Smooth muscle cell (in vitro differentiated cells): ENCODE data around the gene SELL. TPM values are rescaled to one million over a fixed set of nuclear protein-coding genes. Genes with fewer than 3 reads are reported as not detected.
"Not testable (repeated sequence)": the region's sequence is repeated elsewhere in the genome, so short reads cannot be mapped to it uniquely, and the experiment has no call there.

Source experiments
- DNase-seq: peaks from one replicate; lab custom pipeline; 2025; ENCODE audit not compliant: unreplicated experiment; lab: John Stamatoyannopoulos, UW
- H2AFZ ChIP-seq: fragments of 200-600 bp; sonication (generic); 2 replicates; pipeline ENCODE4 v1.6.0; 2016; ENCODE audit warnings: antibody characterized with exemption, low read depth, mild to moderate bottlenecking
- H3F3A ChIP-seq: fragments of 200-600 bp; sonication (generic); 2 replicates; pipeline ENCODE4 v1.6.0; 2017; ENCODE audit warnings: antibody characterized with exemption, low read depth
- H3K27ac ChIP-seq: fragments of 200-600 bp; sonication (generic); 2 replicates; pipeline ENCODE4 v1.5.1; 2016; ENCODE audit warnings: low read depth, mild to moderate bottlenecking
- H3K27me3 ChIP-seq: fragments of 200-600 bp; sonication (generic); 2 replicates; pipeline ENCODE4 v1.6.1; 2016; ENCODE audit warnings: low read depth, mild to moderate bottlenecking
- H3K36me3 ChIP-seq: fragments of 200-600 bp; sonication (generic); 2 replicates; pipeline ENCODE4 v1.5.1; 2016; ENCODE audit warnings: low read depth
- H3K4me1 ChIP-seq: fragments of 200-600 bp; sonication (generic); 2 replicates; pipeline ENCODE4 v1.5.1; 2016; ENCODE audit warnings: low read depth
- H3K4me2 ChIP-seq: fragments of 200-600 bp; sonication (generic); 2 replicates; pipeline ENCODE4 v1.6.0; 2016; ENCODE audit warnings: mild to moderate bottlenecking
- H3K4me3 ChIP-seq: fragments of 200-600 bp; sonication (generic); 2 replicates; pipeline ENCODE4 v1.5.1; 2016; ENCODE audit warnings: mild to moderate bottlenecking
- H3K79me2 ChIP-seq: fragments of 200-600 bp; sonication (generic); 2 replicates; pipeline ENCODE4 v1.6.0; 2016; ENCODE audit warnings: low read depth, mild to moderate bottlenecking
- H3K9ac ChIP-seq: fragments of 200-600 bp; sonication (generic); 2 replicates; pipeline ENCODE4 v1.6.0; 2016; ENCODE audit warnings: low read depth
- H3K9me3 ChIP-seq: fragments of 200-600 bp; sonication (generic); replicated peaks from 2 replicates; pipeline ENCODE4 v1.5.1; 2016; ENCODE audit warnings: low read depth
- H4K20me1 ChIP-seq: fragments of 200-600 bp; sonication (generic); 2 replicates; pipeline ENCODE4 v1.6.0; 2016; ENCODE audit warnings: low read depth
- WGBS: methylation state at CpG from one replicate; pipeline ENCODE4 v1.1.7; 2016; ENCODE audit warnings: low lambda C conversion rate; 5-methylcytosine and 5-hydroxymethylcytosine counted together
- polyA plus RNA-seq: library from polyadenylated mRNA; unstranded; fragments of >200 nt; fragmentation: Nextera tagmentation; extraction: Ambion mirVana; gene quantifications from 2 replicates; pipeline ENCODE4 v1.2.1, GENCODE V29; 2016
- total RNA-seq: library from RNA; depleted of rRNA; stranded (reverse); fragments of >200 nt; gene quantifications from 2 replicates; pipeline ENCODE4 v1.2.3, GENCODE V29; 2014
- TF ChIP-seq, protein P1 (sequence below): fragments of 200-600 bp; sonication (generic); IDR thresholded peaks from 2 replicates; pipeline ENCODE4 v1.5.1; 2017; ENCODE audit warnings: borderline replicate concordance, mild to moderate bottlenecking, antibody characterized with exemption; ENCODE audit not compliant: insufficient read depth, poor library complexity, severe bottlenecking

The SELL gene
- total and polyA plus RNA-seq, 2 experiments from 2014 or later: 0.41 to 1.4 TPM

DNA sequence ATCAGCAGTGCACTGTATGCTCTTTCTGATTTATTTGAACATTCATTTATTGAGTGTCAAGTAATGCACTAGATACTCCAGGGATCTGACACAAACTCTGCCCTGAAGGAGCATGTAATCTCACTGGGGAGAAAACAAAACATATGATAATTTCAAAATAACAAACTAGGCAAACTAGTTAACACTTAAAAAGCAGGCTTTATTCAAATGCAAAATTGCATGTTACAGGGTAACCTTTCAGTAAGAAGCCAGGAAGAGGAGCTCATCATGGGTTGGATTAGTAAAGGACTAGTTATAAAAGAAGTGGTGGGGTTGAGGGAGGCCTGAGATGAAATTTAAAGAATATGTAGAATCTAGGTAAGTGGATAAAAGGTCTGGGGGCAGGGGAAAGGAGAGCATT lies 20.9 kb downstream of the SELL start:
- no peaks in the 10 kb centered on the region for H3F3A ChIP-seq
- H3K4me1 ChIP-seq: no peaks in the 10 kb centered on the region
- no peak overlapping the region for H2AFZ ChIP-seq
- H3K79me2 ChIP-seq: no peaks in the 10 kb centered on the region
- H3K4me3 ChIP-seq: no peak overlapping the region
- H4K20me1 ChIP-seq: no peaks in the 10 kb centered on the region
- no peak for DNase-seq
- no peaks in the 10 kb centered on the region for H3K9me3 ChIP-seq
- no peaks in the 10 kb centered on the region for H3K36me3 ChIP-seq
- TF ChIP-seq, protein P1, sequence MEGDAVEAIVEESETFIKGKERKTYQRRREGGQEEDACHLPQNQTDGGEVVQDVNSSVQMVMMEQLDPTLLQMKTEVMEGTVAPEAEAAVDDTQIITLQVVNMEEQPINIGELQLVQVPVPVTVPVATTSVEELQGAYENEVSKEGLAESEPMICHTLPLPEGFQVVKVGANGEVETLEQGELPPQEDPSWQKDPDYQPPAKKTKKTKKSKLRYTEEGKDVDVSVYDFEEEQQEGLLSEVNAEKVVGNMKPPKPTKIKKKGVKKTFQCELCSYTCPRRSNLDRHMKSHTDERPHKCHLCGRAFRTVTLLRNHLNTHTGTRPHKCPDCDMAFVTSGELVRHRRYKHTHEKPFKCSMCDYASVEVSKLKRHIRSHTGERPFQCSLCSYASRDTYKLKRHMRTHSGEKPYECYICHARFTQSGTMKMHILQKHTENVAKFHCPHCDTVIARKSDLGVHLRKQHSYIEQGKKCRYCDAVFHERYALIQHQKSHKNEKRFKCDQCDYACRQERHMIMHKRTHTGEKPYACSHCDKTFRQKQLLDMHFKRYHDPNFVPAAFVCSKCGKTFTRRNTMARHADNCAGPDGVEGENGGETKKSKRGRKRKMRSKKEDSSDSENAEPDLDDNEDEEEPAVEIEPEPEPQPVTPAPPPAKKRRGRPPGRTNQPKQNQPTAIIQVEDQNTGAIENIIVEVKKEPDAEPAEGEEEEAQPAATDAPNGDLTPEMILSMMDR: no peak
- H3K9ac ChIP-seq: no peak overlapping the region
- no peak overlapping the region for H3K27ac ChIP-seq
- H3K4me2 ChIP-seq: no peak overlapping the region
- H3K27me3 ChIP-seq: no peaks in the 10 kb centered on the region

DNA sequence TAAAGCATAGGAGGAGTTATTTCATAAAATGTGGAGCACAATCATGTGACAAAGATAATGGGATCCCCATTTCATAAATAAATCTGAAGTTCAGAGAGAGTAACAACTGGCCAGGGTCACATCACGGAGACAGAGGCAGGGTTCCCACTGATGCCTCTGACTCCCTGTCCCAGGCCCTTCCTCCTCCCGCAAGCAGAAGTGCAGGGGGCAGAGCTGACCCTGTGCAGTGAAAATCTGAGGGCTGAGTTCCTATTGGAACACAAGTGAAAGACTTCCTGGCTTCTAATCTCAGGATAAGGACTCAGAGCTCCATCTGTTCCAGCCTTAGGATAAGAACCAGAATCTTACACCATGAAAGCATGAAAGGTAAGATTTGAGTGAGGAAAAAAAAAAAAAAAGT lies 22.0 kb downstream of the SELL start:
- no peak overlapping the region for H2AFZ ChIP-seq
- H3K36me3 ChIP-seq: no peaks in the 10 kb centered on the region
- DNase-seq: no peak
- no peaks in the 10 kb centered on the region for H3K4me1 ChIP-seq
- no peaks in the 10 kb centered on the region for H3K27me3 ChIP-seq
- no peak overlapping the region for H3K4me3 ChIP-seq
- TF ChIP-seq, protein P1: no peak
- 73% methylated on average over 2 of the region's 2 CpGs for WGBS
- H3K9ac ChIP-seq: no peak overlapping the region
- no peak overlapping the region for H3K4me2 ChIP-seq
- H4K20me1 ChIP-seq: no peaks in the 10 kb centered on the region
- H3F3A ChIP-seq: no peaks in the 10 kb centered on the region
- no peaks in the 10 kb centered on the region for H3K9me3 ChIP-seq
- no peaks in the 10 kb centered on the region for H3K79me2 ChIP-seq
- H3K27ac ChIP-seq: no peak overlapping the region

DNA sequence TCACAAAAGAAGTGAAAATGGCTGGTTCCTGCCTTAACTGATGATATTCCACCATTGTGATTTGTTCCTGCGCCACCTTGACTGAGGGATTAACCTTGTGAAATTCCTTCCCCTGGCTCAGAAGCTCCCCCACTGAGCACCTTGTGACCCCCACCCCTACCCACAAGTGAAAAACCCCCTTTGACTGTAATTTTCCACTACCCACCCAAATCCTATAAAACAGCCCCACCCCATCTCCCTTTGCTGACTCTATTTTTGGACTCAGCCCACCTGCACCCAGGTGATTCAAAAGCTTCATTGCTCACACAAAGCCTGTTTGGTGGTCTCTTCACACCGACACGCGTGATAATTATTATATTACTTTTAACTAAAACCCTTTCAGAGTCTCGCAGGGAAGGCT lies 23.0 kb downstream of the SELL start:
- DNase-seq, H3K79me2 ChIP-seq, H4K20me1 ChIP-seq, H3K4me3 ChIP-seq, H3K9ac ChIP-seq, H3K4me2 ChIP-seq, H3F3A ChIP-seq, H2AFZ ChIP-seq, H3K36me3 ChIP-seq, H3K27me3 ChIP-seq, H3K27ac ChIP-seq, H3K9me3 ChIP-seq, H3K4me1 ChIP-seq: not testable (repeated sequence)
- 98% methylated on average over 5 of the region's 5 CpGs for WGBS

GRCh38 chr1:169683661-169684060 lies 27.8 kb downstream of the SELL start:
- Histone ChIP-seq H3K4me1 (no peaks in the 10 kb centered on the region), H3K27me3 (no peaks in the 10 kb centered on the region), H3K4me2 (no peak overlapping the region), H3K27ac (no peak overlapping the region), H3F3A (no peaks in the 10 kb centered on the region), H3K36me3 (no peaks in the 10 kb centered on the region), H4K20me1 (no peaks in the 10 kb centered on the region), H3K79me2 (no peaks in the 10 kb centered on the region), H3K4me3 (no peak overlapping the region), H3K9ac (no peak overlapping the region), H3K9me3 (no peaks in the 10 kb centered on the region), H2AFZ (no peak overlapping the region)
- TF ChIP-seq, protein P1: no peak
- no peak for DNase-seq
- 63% methylated on average over 3 of the region's 3 CpGs for WGBS

DNA sequence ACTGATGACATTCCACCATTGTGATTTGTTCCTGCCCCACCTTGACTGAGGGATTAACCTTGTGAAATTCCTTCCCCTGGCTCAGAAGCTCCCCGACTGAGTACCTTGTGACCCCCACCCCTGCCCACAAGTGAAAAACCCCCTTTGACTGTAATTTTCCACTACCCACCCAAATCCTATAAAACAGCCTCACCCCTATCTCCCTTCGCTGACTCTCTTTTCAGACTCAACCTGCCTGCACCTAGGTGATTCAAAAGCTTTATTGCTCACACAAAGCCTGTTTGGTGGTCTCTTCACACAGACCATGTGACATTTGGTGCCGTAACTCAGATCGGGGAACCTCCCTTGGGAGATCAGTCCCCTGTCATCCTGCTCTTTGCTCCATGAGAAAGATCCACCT lies 28.3 kb downstream of the SELL start:
- not testable (repeated sequence) for H3K27me3 ChIP-seq, H4K20me1 ChIP-seq, H3K4me2 ChIP-seq, H3K4me1 ChIP-seq, H3F3A ChIP-seq, DNase-seq, H3K79me2 ChIP-seq, H3K4me3 ChIP-seq, H3K27ac ChIP-seq, H3K9me3 ChIP-seq, H2AFZ ChIP-seq, H3K9ac ChIP-seq, H3K36me3 ChIP-seq
- 91% methylated on average over 3 of the region's 4 CpGs for WGBS
